Glutamatergic neuron (in vitro differentiated cells): ENCODE results near the gene TEC. TPM values are rescaled to one million over a fixed set of nuclear protein-coding genes. Genes with fewer than 3 reads are reported as not detected.

Experiments used
- DNase-seq: peaks from one replicate; pipeline ENCODE4 v3.0.0; 2022
- H3K27ac Mint-ChIP-seq: one replicate; pipeline ENCODE4 v1.8.0; 2020; ENCODE audit warnings: mild to moderate bottlenecking, mixed read lengths, inconsistent platforms; ENCODE audit not compliant: unreplicated experiment
- H3K27me3 Mint-ChIP-seq: one replicate; pipeline ENCODE4 v1.8.0; 2020; ENCODE audit warnings: mild to moderate bottlenecking, moderate library complexity, mixed read lengths, inconsistent platforms; ENCODE audit not compliant: unreplicated experiment
- H3K36me3 Mint-ChIP-seq: one replicate; pipeline ENCODE4 v1.8.0; 2020; ENCODE audit warnings: mild to moderate bottlenecking, mixed read lengths, inconsistent platforms; ENCODE audit not compliant: unreplicated experiment
- H3K4me1 Mint-ChIP-seq: one replicate; pipeline ENCODE4 v1.8.0; 2020; ENCODE audit warnings: mild to moderate bottlenecking, low read depth, mixed read lengths, inconsistent platforms; ENCODE audit not compliant: unreplicated experiment
- H3K4me3 Mint-ChIP-seq: one replicate; pipeline ENCODE4 v1.8.0; 2020; ENCODE audit warnings: mild to moderate bottlenecking, mixed read lengths, inconsistent platforms; ENCODE audit not compliant: unreplicated experiment
- H3K9me3 Mint-ChIP-seq: one replicate; pipeline ENCODE4 v1.8.0; 2020; ENCODE audit warnings: mild to moderate bottlenecking, moderate library complexity, mixed read lengths, inconsistent platforms; ENCODE audit not compliant: unreplicated experiment
- total RNA-seq: library from RNA; stranded (reverse); fragmentation: NEBNext Ultra II Directional; extraction: Animal tissue kit (Norgen Biotek cat#: 25700); gene quantifications from one replicate; pipeline ENCODE4 v1.2.1, GENCODE V29; 2021; ENCODE audit not compliant: unreplicated experiment
- TF ChIP-seq, protein P1 (sequence below): fragments of 200-600 bp; sonication (generic); IDR thresholded peaks from one replicate; pipeline ENCODE4 v1.5.0; 2021; ENCODE audit not compliant: partially characterized antibody, unreplicated experiment

TEC gene
- total RNA-seq, 1 donor from 2014 or later = 0.37 TPM

DNA sequence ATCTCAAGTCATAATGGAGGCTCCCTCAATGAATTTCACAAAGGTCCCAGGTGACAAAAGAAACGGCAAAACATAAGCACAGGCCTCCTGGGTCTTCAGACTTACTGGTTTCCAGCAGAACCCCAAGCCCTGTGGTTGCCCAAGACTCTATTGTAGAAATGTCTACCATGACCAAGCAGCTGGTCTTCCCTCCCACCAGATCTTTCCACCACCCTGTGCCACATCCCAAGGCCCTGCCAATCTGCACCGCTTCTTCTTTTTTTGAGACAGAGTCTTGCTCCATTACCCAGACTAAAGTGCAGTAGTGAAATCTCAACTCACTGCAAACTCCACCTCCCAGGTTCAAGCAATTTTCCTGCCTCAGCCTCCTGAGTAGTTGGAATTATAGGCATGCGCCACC is 112.4 kb downstream of the TEC start:
- H3K4me1 Mint-ChIP-seq = no peaks in the 10 kb centered on the region
- no peaks in the 10 kb centered on the region for H3K27me3 Mint-ChIP-seq
- H3K27ac Mint-ChIP-seq = no peak overlapping the region
- H3K9me3 Mint-ChIP-seq = peaks cover 6% of the 10 kb centered on the region
- peaks cover 16% of the 10 kb centered on the region for H3K36me3 Mint-ChIP-seq
- no peak overlapping the region for H3K4me3 Mint-ChIP-seq
- TF ChIP-seq, protein P1, sequence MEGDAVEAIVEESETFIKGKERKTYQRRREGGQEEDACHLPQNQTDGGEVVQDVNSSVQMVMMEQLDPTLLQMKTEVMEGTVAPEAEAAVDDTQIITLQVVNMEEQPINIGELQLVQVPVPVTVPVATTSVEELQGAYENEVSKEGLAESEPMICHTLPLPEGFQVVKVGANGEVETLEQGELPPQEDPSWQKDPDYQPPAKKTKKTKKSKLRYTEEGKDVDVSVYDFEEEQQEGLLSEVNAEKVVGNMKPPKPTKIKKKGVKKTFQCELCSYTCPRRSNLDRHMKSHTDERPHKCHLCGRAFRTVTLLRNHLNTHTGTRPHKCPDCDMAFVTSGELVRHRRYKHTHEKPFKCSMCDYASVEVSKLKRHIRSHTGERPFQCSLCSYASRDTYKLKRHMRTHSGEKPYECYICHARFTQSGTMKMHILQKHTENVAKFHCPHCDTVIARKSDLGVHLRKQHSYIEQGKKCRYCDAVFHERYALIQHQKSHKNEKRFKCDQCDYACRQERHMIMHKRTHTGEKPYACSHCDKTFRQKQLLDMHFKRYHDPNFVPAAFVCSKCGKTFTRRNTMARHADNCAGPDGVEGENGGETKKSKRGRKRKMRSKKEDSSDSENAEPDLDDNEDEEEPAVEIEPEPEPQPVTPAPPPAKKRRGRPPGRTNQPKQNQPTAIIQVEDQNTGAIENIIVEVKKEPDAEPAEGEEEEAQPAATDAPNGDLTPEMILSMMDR = no peak
- no peak for DNase-seq

DNA sequence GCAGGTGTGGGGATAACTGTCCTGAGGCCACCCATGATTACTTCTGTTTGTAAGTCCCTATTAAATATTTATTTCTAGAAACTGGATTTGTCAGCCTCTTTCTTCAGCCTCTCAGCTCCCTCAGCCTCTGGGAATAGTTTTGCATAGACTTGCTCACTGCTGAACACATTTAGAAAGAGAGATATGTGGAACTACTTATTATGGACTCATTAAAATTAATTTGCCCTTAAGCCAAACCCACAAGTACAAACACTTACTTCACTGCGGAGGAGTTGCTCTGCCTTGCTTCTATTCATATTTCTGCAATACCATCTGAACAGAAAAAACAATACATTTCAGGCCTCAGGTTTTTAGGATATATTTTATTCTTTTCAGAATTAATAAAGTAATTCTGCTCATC is 113.2 kb downstream of the TEC start:
- H3K4me1 Mint-ChIP-seq = no peaks in the 10 kb centered on the region
- no peak for DNase-seq
- peaks cover 16% of the 10 kb centered on the region for H3K36me3 Mint-ChIP-seq
- no peak overlapping the region for H3K27ac Mint-ChIP-seq
- no peaks in the 10 kb centered on the region for H3K27me3 Mint-ChIP-seq
- TF ChIP-seq, protein P1 = no peak
- H3K4me3 Mint-ChIP-seq = no peak overlapping the region
- H3K9me3 Mint-ChIP-seq = peaks cover 6% of the 10 kb centered on the region

DNA sequence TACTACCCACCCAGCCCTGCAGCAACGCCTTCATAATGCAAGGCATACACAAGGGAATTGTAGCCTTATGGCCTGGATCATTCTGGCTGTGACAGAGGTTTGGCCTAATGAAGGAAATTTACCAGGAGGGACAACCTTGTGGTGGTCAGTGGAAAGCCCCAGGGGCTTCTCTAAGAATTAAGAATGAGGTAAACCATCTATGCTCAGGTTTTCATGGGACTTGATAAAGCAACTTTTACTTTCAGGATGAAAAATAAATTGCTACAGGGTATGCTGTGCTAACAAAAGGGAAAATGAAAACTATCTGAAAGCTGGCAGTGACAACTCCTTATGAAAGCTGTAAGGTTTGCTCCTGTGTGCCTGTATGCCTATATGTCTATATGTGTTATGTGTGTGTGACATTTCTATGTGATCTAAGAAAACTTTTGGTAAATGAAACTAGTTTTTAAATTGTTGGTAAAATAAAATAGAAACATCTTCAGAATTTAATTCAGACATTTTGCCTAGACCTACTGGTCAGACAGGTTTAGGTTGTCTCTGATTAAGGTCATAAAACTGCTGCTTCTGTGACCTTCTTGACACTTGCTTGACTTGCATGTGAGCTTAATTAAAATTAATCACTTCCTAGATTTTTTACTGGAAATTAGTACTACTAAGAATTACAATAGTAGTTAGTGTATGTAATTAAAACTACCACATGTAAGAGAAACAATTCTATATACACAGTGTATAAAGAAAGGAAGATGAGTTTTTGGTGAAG is 115.7 kb downstream of the TEC start:
- Mint-ChIP-seq H3K36me3 (peaks cover 16% of the 10 kb centered on the region), H3K9me3 (peaks cover 6% of the 10 kb centered on the region), H3K27ac (no peak overlapping the region), H3K4me3 (no peak overlapping the region), H3K27me3 (no peaks in the 10 kb centered on the region), H3K4me1 (no peaks in the 10 kb centered on the region)
- TF ChIP-seq, protein P1 = no peak
- no peak for DNase-seq

DNA sequence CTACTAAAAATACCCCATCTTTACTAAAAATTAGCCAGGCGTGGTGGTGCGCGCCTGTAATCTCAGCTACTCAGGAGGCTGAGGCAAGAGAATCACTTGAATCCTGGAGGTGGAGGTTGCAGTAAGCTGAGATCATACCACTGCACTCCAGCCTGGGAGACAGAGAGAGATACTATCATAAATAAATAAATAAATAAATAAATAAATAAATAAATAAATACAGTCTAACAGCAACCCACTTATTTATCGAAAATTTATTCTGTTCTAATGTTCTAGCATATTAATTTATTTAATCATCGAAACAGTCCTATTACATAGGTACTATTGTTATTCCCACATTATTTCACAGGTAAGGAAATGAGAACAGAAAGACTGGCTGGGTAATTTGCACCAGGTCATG is 117.4 kb downstream of the TEC start:
- peaks cover 6% of the 10 kb centered on the region for H3K9me3 Mint-ChIP-seq
- peaks cover 16% of the 10 kb centered on the region for H3K36me3 Mint-ChIP-seq
- TF ChIP-seq, protein P1 = no peak
- H3K4me3 Mint-ChIP-seq = no peak overlapping the region
- no peaks in the 10 kb centered on the region for H3K4me1 Mint-ChIP-seq
- no peak for DNase-seq
- H3K27ac Mint-ChIP-seq = no peak overlapping the region
- H3K27me3 Mint-ChIP-seq = no peaks in the 10 kb centered on the region

DNA sequence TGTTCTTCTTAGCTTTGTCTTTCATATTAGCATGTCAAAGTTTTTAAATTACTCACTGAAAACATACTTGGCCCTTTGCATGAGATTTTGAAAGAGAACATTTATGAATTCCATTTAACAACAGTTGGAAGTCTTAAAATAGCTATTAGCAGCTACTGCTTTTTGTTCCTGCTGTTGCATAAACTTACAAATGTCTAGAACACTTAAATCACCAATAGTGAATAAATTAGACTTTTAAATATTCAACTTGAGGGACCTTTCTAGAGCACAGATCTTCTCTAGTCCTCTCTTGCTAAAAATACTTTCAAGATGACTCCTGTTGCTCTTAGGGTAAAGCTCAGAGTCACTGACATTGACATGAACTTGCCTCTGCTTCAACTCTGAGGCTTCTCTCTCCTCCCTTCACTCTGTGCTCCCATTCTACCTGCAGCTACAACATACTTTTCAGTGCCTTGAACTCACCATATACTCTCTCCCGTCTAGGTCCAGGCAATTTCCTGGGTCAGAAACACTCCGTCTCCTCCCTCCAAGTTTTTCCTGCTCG is 119.7 kb downstream of the TEC start:
- Mint-ChIP-seq H3K36me3 (peaks cover 10% of the 10 kb centered on the region), H3K27ac (no peak overlapping the region), H3K4me3 (no peak overlapping the region), H3K27me3 (no peaks in the 10 kb centered on the region), H3K9me3 (peaks cover 6% of the 10 kb centered on the region), H3K4me1 (no peaks in the 10 kb centered on the region)
- no peak for DNase-seq
- TF ChIP-seq, protein P1 = no peak
